GM20431 (cell line): ENCODE data around the gene ESR2.
"Not testable (repeated sequence)": the region's sequence is repeated elsewhere in the genome, so short reads cannot be mapped to it uniquely, and the experiment has no call there.

ENCODE experiments used
- in situ Hi-C: fragments of 300-500 bp; cut with MseI, MboI; formaldehyde crosslinking; loops from one replicate; pipeline ENCODE4 v1.15.0; 2020; ENCODE audit warnings: low sequenced_read_pairs; ENCODE audit not compliant: unreplicated experiment

The ESR2 gene

GRCh38 chr14:64293976-64294671 lies at the start of gene ESR2:
ESR2 (minus strand) TSS chr14:64294371; CDS start chr14:64282985, 11,386 bp downstream.
- in situ Hi-C loops: no loop called here

GRCh38 chr14:64340560-64341196 lies 46.5 kb upstream of the ESR2 start:
- in situ Hi-C loops: no loop called here

GRCh38 chr14:64338616-64339316 lies 44.6 kb upstream of the ESR2 start:
- in situ Hi-C loops: no loop called here

GRCh38 chr14:64337888-64338615 lies 43.9 kb upstream of the ESR2 start:
- in situ Hi-C loops: no loop called here

GRCh38 chr14:64329149-64329548 lies 35.0 kb upstream of the ESR2 start:
- in situ Hi-C loops: no loop called here

- in situ Hi-C loops: no loop called here
Observed at GRCh38 chr14:64326502-64326901, 32.3 kb upstream of the ESR2 start.

GRCh38 chr14:64324895-64325294 lies 30.7 kb upstream of the ESR2 start:
- in situ Hi-C loops: no loop called here

- in situ Hi-C loops: no loop called here
Observed at GRCh38 chr14:64324461-64324860, 30.3 kb upstream of the ESR2 start.

- in situ Hi-C loops: not testable (repeated sequence)
Observed at GRCh38 chr14:64320362-64320761, 26.2 kb upstream of the ESR2 start.

GRCh38 chr14:64318695-64319094 lies 24.5 kb upstream of the ESR2 start:
- in situ Hi-C loops: not testable (repeated sequence)

GRCh38 chr14:64303471-64303917 lies 9.3 kb upstream of the ESR2 start:
- in situ Hi-C loops: loop anchor here (10.0 kb wide), 1 partner anchor 499 kb away; no protein-coding TSS in a partner anchor

- in situ Hi-C loops: no loop called here
Observed at GRCh38 chr14:64298773-64299172, 4.6 kb upstream of the ESR2 start.

GRCh38 chr14:64296561-64296960 lies 2.4 kb upstream of the ESR2 start:
- in situ Hi-C loops: no loop called here

- in situ Hi-C loops: no loop called here
Observed at GRCh38 chr14:64294672-64295413, 672 bp upstream of the ESR2 start.

GRCh38 chr14:64292197-64292596 lies 2.0 kb downstream of the ESR2 start:
- in situ Hi-C loops: no loop called here

GRCh38 chr14:64289571-64289970 lies 4.6 kb downstream of the ESR2 start:
- in situ Hi-C loops: no loop called here

- in situ Hi-C loops: no loop called here
Observed at GRCh38 chr14:64281805-64282204, 12.4 kb downstream of the ESR2 start.

GRCh38 chr14:64279704-64280668 lies 14.2 kb downstream of the ESR2 start:
- in situ Hi-C loops: no loop called here

- in situ Hi-C loops: no loop called here
Observed at GRCh38 chr14:64278458-64278857, 15.7 kb downstream of the ESR2 start.
